Measurements from ENCODE around the gene ZNF804B. TPM values are rescaled to one million over a fixed set of nuclear protein-coding genes. Genes with fewer than 3 reads are reported as not detected.

The ZNF804B gene
- total and polyA plus RNA-seq, 4 experiments from 2014 or later, result not detected

- Histone ChIP-seq H3K4me1 (ENCODE audit: insufficient read depth, low read length) (no peaks in the 10 kb centered on the region), H3K27me3 (ENCODE audit: insufficient read depth, low read length) (no peaks in the 10 kb centered on the region), H3K4me3 (ENCODE audit: low read length in 2 of 2) (no peak overlapping the region), H3K36me3 (ENCODE audit: insufficient read depth, low read length) (no peaks in the 10 kb centered on the region), H3K9me3 (ENCODE audit: control insufficient read depth in 1 of 2, low read length in 2 of 2) (no peaks in the 10 kb centered on the region), H3K27ac (ENCODE audit: low read depth, low read length) (no peak overlapping the region)
- no peak overlapping the region for H3K4me3 Mint-ChIP-seq
- CTCF ChIA-PET (ENCODE audit: partially characterized antibody), result no interaction called here
- H3K4me1 Mint-ChIP-seq, result no peaks in the 10 kb centered on the region
- intact Hi-C loops (cut with micrococcal nuclease), result loop anchor here (10.0 kb wide), 1 partner anchor 657 kb away; no protein-coding TSS in a partner anchor
- no peaks in the 10 kb centered on the region for H3K27me3 Mint-ChIP-seq
- POLR2A ChIA-PET (ENCODE audit: partially characterized antibody), result no interaction called here
- DNase-seq, result no peak
- no peak overlapping the region for H3K27ac Mint-ChIP-seq
- H3K9me3 Mint-ChIP-seq, result peaks cover 0 to 3% (median 0%) of the 10 kb centered on the region in 8 donors
- no peaks in the 10 kb centered on the region for H3K36me3 Mint-ChIP-seq
Measured at GRCh38 chr7:88967432-88967831, 207.9 kb downstream of the ZNF804B start.

- Histone ChIP-seq H3K27ac (ENCODE audit: low read depth, low read length) (no peak overlapping the region), H3K9me3 (ENCODE audit: control insufficient read depth in 1 of 2, low read length in 2 of 2) (no peaks in the 10 kb centered on the region), H3K36me3 (ENCODE audit: insufficient read depth, low read length) (no peaks in the 10 kb centered on the region), H3K27me3 (ENCODE audit: insufficient read depth, low read length) (no peaks in the 10 kb centered on the region), H3K4me3 (ENCODE audit: low read length in 2 of 2) (no peak overlapping the region), H3K4me1 (ENCODE audit: insufficient read depth, low read length) (no peaks in the 10 kb centered on the region)
- Mint-ChIP-seq H3K36me3 (no peaks in the 10 kb centered on the region), H3K9me3 (peaks cover 0 to 3% (median 0%) of the 10 kb centered on the region in 8 donors), H3K27me3 (no peaks in the 10 kb centered on the region), H3K4me3 (no peak overlapping the region), H3K27ac (no peak overlapping the region), H3K4me1 (no peaks in the 10 kb centered on the region)
- intact Hi-C loops (cut with micrococcal nuclease), result loop anchor here (10.0 kb wide), 1 partner anchor 656 kb away; no protein-coding TSS in a partner anchor
- DNase-seq, result no peak
- ChIA-PET CTCF (ENCODE audit: partially characterized antibody) (no interaction called here), POLR2A (ENCODE audit: partially characterized antibody) (no interaction called here)
Measured at GRCh38 chr7:88969167-88969566, 209.7 kb downstream of the ZNF804B start.

GRCh38 chr7:88985295-88985694 is 225.8 kb downstream of the ZNF804B start:
- Mint-ChIP-seq H3K4me3 (no peak overlapping the region), H3K4me1 (no peaks in the 10 kb centered on the region), H3K27me3 (peaks cover 0 to 2% of the 10 kb centered on the region in 2 donors), H3K36me3 (no peaks in the 10 kb centered on the region), H3K27ac (no peak overlapping the region), H3K9me3 (peaks cover 0 to 4% (median 0%) of the 10 kb centered on the region in 8 donors)
- Histone ChIP-seq H3K9me3 (ENCODE audit: control insufficient read depth in 1 of 2, low read length in 2 of 2) (no peaks in the 10 kb centered on the region), H3K27me3 (ENCODE audit: insufficient read depth, low read length) (no peaks in the 10 kb centered on the region), H3K4me1 (ENCODE audit: insufficient read depth, low read length) (no peaks in the 10 kb centered on the region), H3K27ac (ENCODE audit: low read depth, low read length) (no peak overlapping the region), H3K36me3 (ENCODE audit: insufficient read depth, low read length) (no peaks in the 10 kb centered on the region), H3K4me3 (ENCODE audit: low read length in 2 of 2) (no peak overlapping the region)
- intact Hi-C loops (cut with micrococcal nuclease), result no loop called here
- DNase-seq, result no peak
- CTCF ChIA-PET (ENCODE audit: partially characterized antibody), result no interaction called here
- POLR2A ChIA-PET (ENCODE audit: partially characterized antibody), result no interaction called here

- peaks cover 11 to 16% (median 12%) of the 10 kb centered on the region in 4 donors for H3K4me1 Mint-ChIP-seq
Measured at GRCh38 chr7:89001306-89001705, 241.8 kb downstream of the ZNF804B start.

GRCh38 chr7:89002981-89003956 is 243.8 kb downstream of the ZNF804B start:
- no peaks in the 10 kb centered on the region for H3K36me3 Mint-ChIP-seq
- Histone ChIP-seq H3K9me3 (ENCODE audit: control insufficient read depth in 1 of 2, low read length in 2 of 2) (no peaks in the 10 kb centered on the region), H3K36me3 (ENCODE audit: insufficient read depth, low read length) (no peaks in the 10 kb centered on the region), H3K27ac (ENCODE audit: low read depth, low read length) (no peak overlapping the region), H3K4me3 (ENCODE audit: low read length in 2 of 2) (peak overlapping the region in 1 of 2 donors; percentile 18), H3K4me1 (ENCODE audit: insufficient read depth, low read length) (peaks cover 11% of the 10 kb centered on the region), H3K27me3 (ENCODE audit: insufficient read depth, low read length) (no peaks in the 10 kb centered on the region)
- peaks cover 11 to 16% (median 12%) of the 10 kb centered on the region in 4 donors for H3K4me1 Mint-ChIP-seq
- ChIA-PET CTCF (ENCODE audit: partially characterized antibody) (interaction anchor here (0.7 kb wide), 1 partner anchor 265 kb away, joined by 3 read pairs; no protein-coding TSS in a partner anchor), POLR2A (ENCODE audit: partially characterized antibody) (no interaction called here)
- peak in 2 of 5 donors; percentile 7 to 19 for DNase-seq
- H3K9me3 Mint-ChIP-seq, result no peaks in the 10 kb centered on the region
- H3K27ac Mint-ChIP-seq, result peak overlapping the region; percentile 2 to 88 (median 76)
- peak overlapping the region; percentile 58 to 88 (median 84) for H3K4me3 Mint-ChIP-seq
- no peaks in the 10 kb centered on the region for H3K27me3 Mint-ChIP-seq
- intact Hi-C loops (cut with micrococcal nuclease), result no loop called here

More at GRCh38 chr7:89001306-89001705, 241.8 kb downstream of the ZNF804B start:
- Mint-ChIP-seq H3K27ac (no peak overlapping the region), H3K4me3 (no peak overlapping the region), H3K36me3 (no peaks in the 10 kb centered on the region), H3K27me3 (no peaks in the 10 kb centered on the region), H3K9me3 (peaks cover 0 to 1% (median 0%) of the 10 kb centered on the region in 8 donors)
- intact Hi-C loops (cut with micrococcal nuclease), result no loop called here
- ChIA-PET CTCF (ENCODE audit: partially characterized antibody) (no interaction called here), POLR2A (ENCODE audit: partially characterized antibody) (no interaction called here)
- no peak for DNase-seq
- H3K27ac ChIP-seq (ENCODE audit: low read depth, low read length), result no peak overlapping the region
- no peaks in the 10 kb centered on the region for H3K9me3 ChIP-seq (ENCODE audit: control insufficient read depth in 1 of 2, low read length in 2 of 2)
- H3K4me1 ChIP-seq (ENCODE audit: insufficient read depth, low read length), result peaks cover 11% of the 10 kb centered on the region
- no peak overlapping the region for H3K4me3 ChIP-seq (ENCODE audit: low read length in 2 of 2)
- no peaks in the 10 kb centered on the region for H3K36me3 ChIP-seq (ENCODE audit: insufficient read depth, low read length)
- no peaks in the 10 kb centered on the region for H3K27me3 ChIP-seq (ENCODE audit: insufficient read depth, low read length)

- CTCF ChIA-PET (ENCODE audit: partially characterized antibody), result no interaction called here
Measured at GRCh38 chr7:89012016-89012415, 252.5 kb downstream of the ZNF804B start.

GRCh38 chr7:89017695-89018094 is 258.2 kb downstream of the ZNF804B start:
- intact Hi-C loops (cut with micrococcal nuclease), result no loop called here
- H3K27ac Mint-ChIP-seq, result no peak overlapping the region
- no peaks in the 10 kb centered on the region for H3K4me1 Mint-ChIP-seq
- no peaks in the 10 kb centered on the region for H3K27me3 Mint-ChIP-seq
- H3K36me3 Mint-ChIP-seq, result no peaks in the 10 kb centered on the region
- H3K4me1 ChIP-seq (ENCODE audit: insufficient read depth, low read length), result no peaks in the 10 kb centered on the region
- ChIA-PET CTCF (ENCODE audit: partially characterized antibody) (no interaction called here), POLR2A (ENCODE audit: partially characterized antibody) (no interaction called here)
- H3K9me3 Mint-ChIP-seq, result peaks cover 0 to 21% (median 2%) of the 10 kb centered on the region in 8 donors
- no peaks in the 10 kb centered on the region for H3K36me3 ChIP-seq (ENCODE audit: insufficient read depth, low read length)
- no peak overlapping the region for H3K4me3 ChIP-seq (ENCODE audit: low read length in 2 of 2)
- H3K9me3 ChIP-seq (ENCODE audit: control insufficient read depth in 1 of 2, low read length in 2 of 2), result no peaks in the 10 kb centered on the region
- no peak overlapping the region for H3K4me3 Mint-ChIP-seq
- no peak overlapping the region for H3K27ac ChIP-seq (ENCODE audit: low read depth, low read length)
- no peaks in the 10 kb centered on the region for H3K27me3 ChIP-seq (ENCODE audit: insufficient read depth, low read length)
- no peak for DNase-seq

More at GRCh38 chr7:89012016-89012415, 252.5 kb downstream of the ZNF804B start:
- no peaks in the 10 kb centered on the region for H3K4me1 ChIP-seq (ENCODE audit: insufficient read depth, low read length)
- H3K9me3 ChIP-seq (ENCODE audit: control insufficient read depth in 1 of 2, low read length in 2 of 2), result no peaks in the 10 kb centered on the region
- peaks cover 0 to 4% (median under 1%) of the 10 kb centered on the region in 8 donors for H3K9me3 Mint-ChIP-seq
- peaks cover 0 to 1% (median 0%) of the 10 kb centered on the region in 4 donors for H3K4me1 Mint-ChIP-seq
- H3K27me3 ChIP-seq (ENCODE audit: insufficient read depth, low read length), result no peaks in the 10 kb centered on the region
- no peak overlapping the region for H3K27ac ChIP-seq (ENCODE audit: low read depth, low read length)
- no peak for DNase-seq
- no peaks in the 10 kb centered on the region for H3K27me3 Mint-ChIP-seq
- no peak overlapping the region for H3K27ac Mint-ChIP-seq
- no peak overlapping the region for H3K4me3 ChIP-seq (ENCODE audit: low read length in 2 of 2)
- H3K4me3 Mint-ChIP-seq, result no peak overlapping the region
- H3K36me3 ChIP-seq (ENCODE audit: insufficient read depth, low read length), result no peaks in the 10 kb centered on the region
- intact Hi-C loops (cut with micrococcal nuclease), result no loop called here
- H3K36me3 Mint-ChIP-seq, result no peaks in the 10 kb centered on the region
- POLR2A ChIA-PET (ENCODE audit: partially characterized antibody), result no interaction called here
